HFF-Myc (cell line): ENCODE results near the gene CLEC1A.
"Not testable (repeated sequence)": the region's sequence is repeated elsewhere in the genome, so short reads cannot be mapped to it uniquely, and the experiment has no call there.

ENCODE experiments used
- DNase-seq: peaks from one replicate; pipeline ENCODE4 v3.0.0-alpha.2; 2011; ENCODE audit warnings: low read depth; ENCODE audit errors: extremely low read depth
- H3K4me3 ChIP-seq: replicated peaks from 2 replicates; pipeline ENCODE4 v1.5.1; 2011; ENCODE audit warnings: low read depth, mild to moderate bottlenecking, control low read depth, low read length
- TF ChIP-seq, protein P1 (sequence below): IDR thresholded peaks from 2 replicates; pipeline ENCODE4 v1.5.1; 2012; ENCODE audit warnings: mild to moderate bottlenecking, low read depth, low read length, control low read depth; ENCODE audit errors: missing control alignments

CLEC1A gene

DNA sequence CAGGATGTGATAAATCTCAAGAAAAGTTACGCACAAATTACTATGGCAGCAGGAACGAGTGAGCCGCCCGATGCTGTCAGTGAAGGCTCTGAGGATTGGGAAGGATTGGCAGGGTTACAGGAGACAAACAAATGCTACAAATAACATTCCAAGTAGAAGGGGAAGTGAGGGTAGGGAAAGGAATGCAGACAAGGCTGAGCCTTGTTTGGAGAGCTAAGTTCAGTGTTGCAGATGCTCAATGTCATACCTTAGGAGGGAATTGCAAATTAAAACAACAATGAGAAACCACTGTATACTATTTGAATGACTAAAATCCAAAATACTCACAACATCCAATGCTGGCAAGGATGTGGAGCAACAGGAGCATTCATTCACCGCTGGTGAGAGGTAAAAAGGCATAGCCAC lies 67.0 kb downstream of the CLEC1A start:
- TF ChIP-seq, protein P1, sequence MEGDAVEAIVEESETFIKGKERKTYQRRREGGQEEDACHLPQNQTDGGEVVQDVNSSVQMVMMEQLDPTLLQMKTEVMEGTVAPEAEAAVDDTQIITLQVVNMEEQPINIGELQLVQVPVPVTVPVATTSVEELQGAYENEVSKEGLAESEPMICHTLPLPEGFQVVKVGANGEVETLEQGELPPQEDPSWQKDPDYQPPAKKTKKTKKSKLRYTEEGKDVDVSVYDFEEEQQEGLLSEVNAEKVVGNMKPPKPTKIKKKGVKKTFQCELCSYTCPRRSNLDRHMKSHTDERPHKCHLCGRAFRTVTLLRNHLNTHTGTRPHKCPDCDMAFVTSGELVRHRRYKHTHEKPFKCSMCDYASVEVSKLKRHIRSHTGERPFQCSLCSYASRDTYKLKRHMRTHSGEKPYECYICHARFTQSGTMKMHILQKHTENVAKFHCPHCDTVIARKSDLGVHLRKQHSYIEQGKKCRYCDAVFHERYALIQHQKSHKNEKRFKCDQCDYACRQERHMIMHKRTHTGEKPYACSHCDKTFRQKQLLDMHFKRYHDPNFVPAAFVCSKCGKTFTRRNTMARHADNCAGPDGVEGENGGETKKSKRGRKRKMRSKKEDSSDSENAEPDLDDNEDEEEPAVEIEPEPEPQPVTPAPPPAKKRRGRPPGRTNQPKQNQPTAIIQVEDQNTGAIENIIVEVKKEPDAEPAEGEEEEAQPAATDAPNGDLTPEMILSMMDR, result no peak
- H3K4me3 ChIP-seq, result no peak overlapping the region
- peak; percentile 37 for DNase-seq

DNA sequence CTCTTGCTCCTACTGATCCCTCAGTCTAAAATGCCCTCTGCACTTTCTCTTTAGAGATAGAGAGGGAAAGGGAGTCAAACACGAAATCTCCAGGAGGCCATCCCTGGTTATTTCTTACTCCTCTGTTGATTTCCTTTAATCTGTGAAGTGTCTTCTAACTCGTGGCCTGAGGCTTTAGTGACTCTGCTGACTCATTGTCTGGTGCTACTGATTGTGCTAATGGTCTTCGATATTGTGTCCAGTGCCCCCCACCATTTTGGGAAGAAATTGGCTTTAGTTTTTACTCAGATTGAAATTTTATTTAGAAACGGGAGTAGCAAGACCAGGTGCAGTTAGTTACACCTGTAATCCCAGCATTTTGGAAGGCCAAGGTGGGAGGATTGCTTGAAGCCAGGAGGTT lies 67.5 kb downstream of the CLEC1A start:
- TF ChIP-seq, protein P1, result no peak
- DNase-seq, result no peak
- no peak overlapping the region for H3K4me3 ChIP-seq

DNA sequence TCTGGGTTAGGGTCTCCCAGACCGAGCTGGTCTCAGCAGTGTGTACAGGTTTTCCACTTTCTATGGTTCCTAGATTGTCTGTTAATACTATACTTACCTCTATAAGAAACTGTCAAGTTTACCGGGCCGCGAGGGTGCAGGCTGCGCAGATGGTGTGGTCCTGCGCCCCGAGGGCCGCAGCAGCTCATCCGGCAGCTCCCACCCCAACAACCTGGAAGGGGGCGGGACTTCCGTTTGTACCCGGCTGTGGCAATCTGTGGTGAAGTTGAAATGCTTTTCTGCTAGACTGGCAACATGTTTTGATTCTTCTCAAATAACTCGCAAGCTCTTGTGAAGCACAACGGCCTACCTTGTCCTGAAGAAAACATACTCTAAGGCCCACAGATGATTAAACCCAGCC lies 68.3 kb downstream of the CLEC1A start, which contains the start of gene CLEC9A:
Gene CLEC9A (plus strand): TSS at position 237 of the 400 bp plus-strand sequence. CDS start 22,006 bp downstream, outside the sequence.
- no peak for DNase-seq
- no peak within 1 kb of the TSS for H3K4me3 ChIP-seq
- TF ChIP-seq, protein P1, result no peak

DNA sequence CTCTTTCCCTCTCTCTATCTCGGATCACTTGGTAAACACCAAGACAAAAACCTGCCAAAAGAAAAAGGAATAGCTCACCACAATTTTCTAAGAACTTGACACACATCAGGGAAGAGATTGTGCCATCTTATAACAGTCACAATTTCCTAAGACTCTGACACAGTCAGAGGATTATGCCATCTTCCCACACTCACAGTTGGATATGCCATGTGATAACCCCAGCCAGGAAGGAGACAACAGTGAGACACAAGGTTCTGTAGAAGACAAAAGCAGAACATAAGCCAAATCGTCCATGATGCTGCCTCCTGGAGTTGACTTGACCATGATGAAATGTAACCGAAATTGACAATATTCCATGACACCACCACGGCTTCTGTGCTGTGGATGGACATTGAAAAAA lies 71.1 kb downstream of the CLEC1A start:
- DNase-seq, result peak; percentile 5
- no peak overlapping the region for H3K4me3 ChIP-seq
- TF ChIP-seq, protein P1, result no peak

DNA sequence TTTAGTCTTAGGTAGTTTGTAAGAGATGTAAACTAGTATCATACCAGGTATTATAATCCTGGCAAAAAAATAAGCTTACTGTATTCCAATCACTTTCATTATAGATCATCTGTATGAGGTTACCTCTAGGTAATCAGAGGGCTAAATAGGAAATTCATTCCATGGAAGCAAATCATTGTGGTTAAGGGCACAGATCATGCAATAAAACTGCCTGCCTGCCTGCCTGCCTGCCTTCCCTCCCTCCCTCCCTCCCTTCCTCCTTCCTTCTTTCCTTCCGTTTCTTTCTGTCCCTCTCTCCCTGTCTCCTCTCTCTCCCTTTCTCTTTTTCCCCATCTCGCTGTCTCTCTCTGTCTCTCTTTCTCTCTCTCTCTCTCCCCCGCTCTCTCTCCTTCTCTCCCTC lies 71.5 kb downstream of the CLEC1A start:
- H3K4me3 ChIP-seq, result no peak overlapping the region
- TF ChIP-seq, protein P1, result no peak
- no peak for DNase-seq

DNA sequence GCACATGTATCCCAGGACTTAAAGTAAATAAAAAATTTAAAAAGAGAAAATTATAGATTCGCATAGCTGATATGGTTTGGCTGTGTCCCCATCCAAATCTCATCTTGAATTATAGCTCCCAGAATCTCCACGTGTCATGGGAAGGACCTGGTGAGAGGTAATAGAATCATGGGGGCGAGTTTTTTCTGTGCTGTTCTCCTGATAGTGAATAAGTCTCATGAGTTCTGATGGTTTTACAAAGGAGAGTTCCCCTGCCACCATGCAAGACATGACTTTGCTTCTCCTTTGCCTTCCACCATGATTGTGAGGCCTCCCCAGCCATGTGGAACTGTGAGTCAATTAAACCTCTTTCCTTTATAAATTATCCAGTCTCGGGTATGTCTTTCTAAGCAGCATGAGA lies 72.1 kb downstream of the CLEC1A start:
- not testable (repeated sequence) for H3K4me3 ChIP-seq, DNase-seq

DNA sequence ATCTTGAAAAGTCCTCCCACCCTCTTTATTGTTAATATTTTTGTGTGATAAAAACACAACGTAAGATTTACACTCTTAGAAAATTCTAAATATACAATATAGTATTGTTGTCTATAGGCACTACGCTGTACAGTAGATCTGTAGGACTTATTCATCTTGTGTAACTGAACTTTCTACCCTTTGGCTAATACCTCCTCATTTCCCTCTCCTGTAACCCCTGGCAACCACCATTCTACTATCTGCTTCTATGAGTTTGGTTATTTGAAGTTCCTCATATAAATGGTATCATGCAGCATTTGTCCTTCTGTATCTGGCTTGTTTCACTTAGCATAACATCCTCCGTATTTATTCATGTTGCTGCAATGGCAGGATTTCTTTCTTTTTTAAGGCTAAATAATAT lies 73.5 kb downstream of the CLEC1A start:
- no peak overlapping the region for H3K4me3 ChIP-seq
- no peak for DNase-seq
- TF ChIP-seq, protein P1, result no peak
